ENCODE results near the gene FNBP1. TPM values are rescaled to one million over a fixed set of nuclear protein-coding genes. Genes with fewer than 3 reads are reported as not detected.

FNBP1 gene
- polyA plus RNA-seq, 1 of the 3 experiments (the other 2 are of a cell fraction), result 11.0 TPM

DNA sequence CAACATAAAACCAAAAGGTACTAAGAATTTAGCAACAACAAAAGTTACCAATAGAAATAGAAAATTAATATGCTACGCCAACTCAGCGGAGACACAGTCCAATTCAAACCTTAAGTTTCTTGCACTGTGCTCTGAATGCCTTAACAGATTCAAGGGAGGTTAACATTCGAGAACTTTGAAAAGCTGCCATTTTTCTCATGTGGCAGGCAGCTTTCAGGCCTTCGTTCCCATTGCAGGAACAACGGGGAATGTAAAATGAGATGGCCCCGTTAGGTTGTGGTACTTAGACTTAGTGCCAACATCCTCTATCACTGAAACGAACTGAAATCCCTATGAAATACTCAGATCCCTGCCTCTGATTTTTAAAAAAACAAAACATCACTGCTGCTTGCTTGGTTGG is 22.4 kb downstream of the FNBP1 start:
- Histone ChIP-seq H3K4me1 (ENCODE audit: control insufficient read depth in 1 of 2, insufficient read depth in 2 of 2, low read depth in 1 of 2, low read length in 1 of 2) (peaks cover 0 to 8% of the 10 kb centered on the region in 2 experiments; a peak in 1 of 4 replicates), H3K4me3 (ENCODE audit: low read depth in 2 of 2, low read length in 1 of 2) (no peak overlapping the region), H3F3A (replicated peaks; ENCODE audit: insufficient read depth) (peaks cover 10% of the 10 kb centered on the region), H3K27me3 (ENCODE audit: insufficient read depth) (no peaks in the 10 kb centered on the region), H3K9ac (no peak overlapping the region), H3K27ac (ENCODE audit: low read depth in 2 of 2, low read length in 1 of 2) (no peak overlapping the region), H2AFZ (ENCODE audit: low read depth) (no peak overlapping the region), H3K9me3 (no peaks in the 10 kb centered on the region), H3K9me2 (no peaks in the 10 kb centered on the region), H3K36me3 (replicated peaks in 1 of 2; ENCODE audit: control insufficient read depth in 1 of 2, insufficient read depth in 2 of 2, low read length in 1 of 2) (peaks cover 0 to 4% of the 10 kb centered on the region in 2 experiments), H3K4me2 (no peak overlapping the region), H4K20me1 (ENCODE audit: insufficient read depth) (peaks cover 38% of the 10 kb centered on the region), H3K79me2 (ENCODE audit: insufficient read depth) (peaks cover 55% of the 10 kb centered on the region)
- TF ChIP-seq NRF1 (IDR thresholded peaks at IDR 0.05; ENCODE audit: low read depth, low read length), result no peak
- no peak for TF ChIP-seq SIN3A (IDR thresholded peaks at IDR 0.05; ENCODE audit: borderline replicate concordance, low read depth, low read length)
- TF ChIP-seq JUND (IDR thresholded peaks at IDR 0.05), result no peak
- no peak for TF ChIP-seq NFIC (IDR thresholded peaks at IDR 0.05; ENCODE audit: borderline replicate concordance)
- TF ChIP-seq, protein P1, sequence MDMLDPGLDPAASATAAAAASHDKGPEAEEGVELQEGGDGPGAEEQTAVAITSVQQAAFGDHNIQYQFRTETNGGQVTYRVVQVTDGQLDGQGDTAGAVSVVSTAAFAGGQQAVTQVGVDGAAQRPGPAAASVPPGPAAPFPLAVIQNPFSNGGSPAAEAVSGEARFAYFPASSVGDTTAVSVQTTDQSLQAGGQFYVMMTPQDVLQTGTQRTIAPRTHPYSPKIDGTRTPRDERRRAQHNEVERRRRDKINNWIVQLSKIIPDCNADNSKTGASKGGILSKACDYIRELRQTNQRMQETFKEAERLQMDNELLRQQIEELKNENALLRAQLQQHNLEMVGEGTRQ (IDR thresholded peaks at IDR 0.05; ENCODE audit: borderline replicate concordance, low read depth, low read length), result no peak
- no peak for TF ChIP-seq RFX5 (IDR thresholded peaks at IDR 0.05; ENCODE audit: low read length)
- TF ChIP-seq EP300 (IDR thresholded peaks at IDR 0.05; ENCODE audit: borderline replicate concordance in 1 of 2, low read depth in 1 of 2, low read length in 1 of 2), result no peak
- TF ChIP-seq, protein P2, sequence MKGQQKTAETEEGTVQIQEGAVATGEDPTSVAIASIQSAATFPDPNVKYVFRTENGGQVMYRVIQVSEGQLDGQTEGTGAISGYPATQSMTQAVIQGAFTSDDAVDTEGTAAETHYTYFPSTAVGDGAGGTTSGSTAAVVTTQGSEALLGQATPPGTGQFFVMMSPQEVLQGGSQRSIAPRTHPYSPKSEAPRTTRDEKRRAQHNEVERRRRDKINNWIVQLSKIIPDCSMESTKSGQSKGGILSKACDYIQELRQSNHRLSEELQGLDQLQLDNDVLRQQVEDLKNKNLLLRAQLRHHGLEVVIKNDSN (IDR thresholded peaks at IDR 0.05; ENCODE audit: borderline replicate concordance, low read depth), result no peak
- TF ChIP-seq, protein P3, sequence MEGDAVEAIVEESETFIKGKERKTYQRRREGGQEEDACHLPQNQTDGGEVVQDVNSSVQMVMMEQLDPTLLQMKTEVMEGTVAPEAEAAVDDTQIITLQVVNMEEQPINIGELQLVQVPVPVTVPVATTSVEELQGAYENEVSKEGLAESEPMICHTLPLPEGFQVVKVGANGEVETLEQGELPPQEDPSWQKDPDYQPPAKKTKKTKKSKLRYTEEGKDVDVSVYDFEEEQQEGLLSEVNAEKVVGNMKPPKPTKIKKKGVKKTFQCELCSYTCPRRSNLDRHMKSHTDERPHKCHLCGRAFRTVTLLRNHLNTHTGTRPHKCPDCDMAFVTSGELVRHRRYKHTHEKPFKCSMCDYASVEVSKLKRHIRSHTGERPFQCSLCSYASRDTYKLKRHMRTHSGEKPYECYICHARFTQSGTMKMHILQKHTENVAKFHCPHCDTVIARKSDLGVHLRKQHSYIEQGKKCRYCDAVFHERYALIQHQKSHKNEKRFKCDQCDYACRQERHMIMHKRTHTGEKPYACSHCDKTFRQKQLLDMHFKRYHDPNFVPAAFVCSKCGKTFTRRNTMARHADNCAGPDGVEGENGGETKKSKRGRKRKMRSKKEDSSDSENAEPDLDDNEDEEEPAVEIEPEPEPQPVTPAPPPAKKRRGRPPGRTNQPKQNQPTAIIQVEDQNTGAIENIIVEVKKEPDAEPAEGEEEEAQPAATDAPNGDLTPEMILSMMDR (IDR thresholded peaks at IDR 0.05), result no peak
- TF ChIP-seq TAF1 (IDR thresholded peaks at IDR 0.05; ENCODE audit: borderline replicate concordance, low read depth, low read length), result no peak
- no peak for TF ChIP-seq TEAD4 (IDR thresholded peaks at IDR 0.05; ENCODE audit: borderline replicate concordance, insufficient read depth)
- no peak for TF ChIP-seq TCF12 (IDR thresholded peaks at IDR 0.05)
- TF ChIP-seq, protein P4, sequence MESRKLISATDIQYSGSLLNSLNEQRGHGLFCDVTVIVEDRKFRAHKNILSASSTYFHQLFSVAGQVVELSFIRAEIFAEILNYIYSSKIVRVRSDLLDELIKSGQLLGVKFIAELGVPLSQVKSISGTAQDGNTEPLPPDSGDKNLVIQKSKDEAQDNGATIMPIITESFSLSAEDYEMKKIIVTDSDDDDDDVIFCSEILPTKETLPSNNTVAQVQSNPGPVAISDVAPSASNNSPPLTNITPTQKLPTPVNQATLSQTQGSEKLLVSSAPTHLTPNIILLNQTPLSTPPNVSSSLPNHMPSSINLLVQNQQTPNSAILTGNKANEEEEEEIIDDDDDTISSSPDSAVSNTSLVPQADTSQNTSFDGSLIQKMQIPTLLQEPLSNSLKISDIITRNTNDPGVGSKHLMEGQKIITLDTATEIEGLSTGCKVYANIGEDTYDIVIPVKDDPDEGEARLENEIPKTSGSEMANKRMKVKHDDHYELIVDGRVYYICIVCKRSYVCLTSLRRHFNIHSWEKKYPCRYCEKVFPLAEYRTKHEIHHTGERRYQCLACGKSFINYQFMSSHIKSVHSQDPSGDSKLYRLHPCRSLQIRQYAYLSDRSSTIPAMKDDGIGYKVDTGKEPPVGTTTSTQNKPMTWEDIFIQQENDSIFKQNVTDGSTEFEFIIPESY (IDR thresholded peaks at IDR 0.05; ENCODE audit: borderline replicate concordance, low read depth), result no peak
- TF ChIP-seq, protein P5, sequence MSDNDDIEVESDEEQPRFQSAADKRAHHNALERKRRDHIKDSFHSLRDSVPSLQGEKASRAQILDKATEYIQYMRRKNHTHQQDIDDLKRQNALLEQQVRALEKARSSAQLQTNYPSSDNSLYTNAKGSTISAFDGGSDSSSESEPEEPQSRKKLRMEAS (IDR thresholded peaks at IDR 0.05; ENCODE audit: low read depth), result no peak
- TF ChIP-seq MEF2A (IDR thresholded peaks at IDR 0.05; ENCODE audit: borderline replicate concordance, low read depth), result no peak
- TF ChIP-seq ELF1 (IDR thresholded peaks at IDR 0.05), result no peak
- no peak for TF ChIP-seq RCOR1 (IDR thresholded peaks at IDR 0.05; ENCODE audit: low read length)
- no peak for TF ChIP-seq RAD21 (IDR thresholded peaks at IDR 0.05; ENCODE audit: low read length)
- TF ChIP-seq CHD2 (IDR thresholded peaks at IDR 0.05; ENCODE audit: low read length, partially characterized antibody), result no peak
- POLR2A ChIA-PET, result no interaction called here
- WGBS (ENCODE audit: low lambda C conversion rate), result 74% methylated on average over 7 of the region's 7 CpGs
- CTCF ChIA-PET, result interaction anchor here (1.3 kb wide), 1 partner anchor 19 kb away, joined by 3 read pairs; no protein-coding TSS in a partner anchor
- no peak for DNase-seq
